WTC11 (cell line): Measurements from ENCODE around the gene PHLDA2.

Source experiments
- ATF1 ChIP-seq: sonication (generic); formaldehyde crosslinking; IDR thresholded peaks from 2 replicates; pipeline ENCODE4 v1.8.1; 2023; ENCODE audit warnings: mild to moderate bottlenecking, moderate library complexity, missing genetic modification reagents
- CREB1 ChIP-seq: sonication (generic); formaldehyde crosslinking; IDR thresholded peaks from 2 replicates; pipeline ENCODE4 v1.8.0; 2023; ENCODE audit warnings: mild to moderate bottlenecking, missing genetic modification reagents
- CTCF ChIP-seq: fragments of 200-600 bp; IDR thresholded peaks from 2 replicates; pipeline ENCODE4 v1.8.0; 2022; ENCODE audit warnings: antibody characterized with exemption
- NFYB ChIP-seq: sonication (generic); formaldehyde crosslinking; conservative IDR thresholded peaks from 2 replicates; pipeline ENCODE4 v1.8.0; 2022; ENCODE audit warnings: low read depth, missing genetic modification reagents
- ZNF396 ChIP-seq: fragments of 250-450 bp; sonication (Bioruptor Pico); IDR thresholded peaks from 2 replicates; pipeline ENCODE4 v1.8.0; 2021; ENCODE audit warnings: mild to moderate bottlenecking, moderate library complexity, borderline replicate concordance

GRCh38 chr11:2924381-2924780, 4.8 kb downstream of the PHLDA2 start:
- TF ChIP-seq ZNF396 (CRISPR knock-in tag) = no peak
- TF ChIP-seq CTCF = no peak
- no peak for TF ChIP-seq NFYB
- no peak for TF ChIP-seq ATF1 (CRISPR knock-in tag)
- TF ChIP-seq CREB1 (CRISPR knock-in tag) = no peak
